HG03196 (cell line): Measurements from ENCODE around the gene MUC15.
"Not testable (repeated sequence)": the region's sequence is repeated elsewhere in the genome, so short reads cannot be mapped to it uniquely, and the experiment has no call there.

Experiments
- ATAC-seq: cut with Tn5 transposase; IDR thresholded peaks from one replicate; pipeline ENCODE4 v1.9.1; 2021; ENCODE audit not compliant: unreplicated experiment

The MUC15 gene

GRCh38 chr11:26571861-26572654, at the start of gene MUC15:
Gene MUC15, minus strand, starts transcription at chr11:26572263. Its CDS starts 5,169 bp downstream, at chr11:26567094.
- no peak for ATAC-seq

- no peak for ATAC-seq
Observed at GRCh38 chr11:26621132-26621531, 49.1 kb upstream of the MUC15 start.

GRCh38 chr11:26620282-26621045, 48.4 kb upstream of the MUC15 start:
- ATAC-seq: no peak

GRCh38 chr11:26618441-26618840, 46.4 kb upstream of the MUC15 start:
- ATAC-seq: no peak

- no peak for ATAC-seq
Observed at GRCh38 chr11:26613759-26614158, 41.7 kb upstream of the MUC15 start.

GRCh38 chr11:26608507-26609146, 36.6 kb upstream of the MUC15 start:
- no peak for ATAC-seq

- no peak for ATAC-seq
Observed at GRCh38 chr11:26607725-26608506, 35.9 kb upstream of the MUC15 start.

GRCh38 chr11:26599876-26600434, 27.9 kb upstream of the MUC15 start:
- no peak for ATAC-seq

GRCh38 chr11:26599425-26599824, 27.4 kb upstream of the MUC15 start:
- no peak for ATAC-seq

GRCh38 chr11:26597899-26598298, 25.8 kb upstream of the MUC15 start:
- no peak for ATAC-seq

GRCh38 chr11:26597049-26597689, 25.1 kb upstream of the MUC15 start:
- ATAC-seq: not testable (repeated sequence)

- ATAC-seq: not testable (repeated sequence)
Observed at GRCh38 chr11:26595207-26595865, 23.3 kb upstream of the MUC15 start.

GRCh38 chr11:26593691-26594090, 21.6 kb upstream of the MUC15 start:
- ATAC-seq: no peak

GRCh38 chr11:26587073-26587472, 15.0 kb upstream of the MUC15 start:
- no peak for ATAC-seq

GRCh38 chr11:26584818-26585217, 12.8 kb upstream of the MUC15 start:
- no peak for ATAC-seq

GRCh38 chr11:26583550-26583949, 11.5 kb upstream of the MUC15 start:
- no peak for ATAC-seq

- no peak for ATAC-seq
Observed at GRCh38 chr11:26580929-26581328, 8.9 kb upstream of the MUC15 start.

- no peak for ATAC-seq
Observed at GRCh38 chr11:26579683-26580082, 7.6 kb upstream of the MUC15 start.

- no peak for ATAC-seq
Observed at GRCh38 chr11:26578998-26579661, 7.1 kb upstream of the MUC15 start.
